Stimulated activated CD4-positive, alpha-beta T cell treated with anti-CD3 and anti-CD28 coated beads, Interleukin-12 subunit alpha, Interleukin-12 subunit beta, amount 100 ng/mL, for 48 hours (primary cell): ENCODE results near the gene HOXA9.

Source experiments
- DNase-seq, 3 donors: peaks; one replicate each; pipeline ENCODE4 v3.0.0-alpha.2; 2020; ENCODE audit warnings: low read depth in 2 of 3, low spot score in 1 of 3

Gene HOXA9

GRCh38 chr7:27177795-27178320 lies 12.5 kb upstream of the HOXA9 start:
- no peak for DNase-seq

GRCh38 chr7:27176962-27177794 lies 11.8 kb upstream of the HOXA9 start:
- no peak for DNase-seq

DNA sequence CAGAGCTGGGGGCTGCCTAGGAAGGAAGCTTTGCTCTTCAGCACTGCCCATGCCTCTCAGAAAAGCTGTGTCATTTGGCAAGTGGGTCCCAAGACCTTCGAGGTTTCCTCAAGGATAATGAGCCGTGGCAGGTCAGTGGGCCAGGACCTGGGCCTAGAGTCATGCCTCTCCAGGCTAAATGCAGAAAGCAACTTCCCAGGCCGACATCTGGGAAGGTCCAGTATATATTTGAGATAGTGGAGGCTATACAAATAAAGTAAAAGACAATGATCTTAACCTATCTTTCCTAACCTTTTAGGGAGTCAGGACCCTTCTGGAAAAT lies 11.1 kb upstream of the HOXA9 start:
- DNase-seq: no peak

DNA sequence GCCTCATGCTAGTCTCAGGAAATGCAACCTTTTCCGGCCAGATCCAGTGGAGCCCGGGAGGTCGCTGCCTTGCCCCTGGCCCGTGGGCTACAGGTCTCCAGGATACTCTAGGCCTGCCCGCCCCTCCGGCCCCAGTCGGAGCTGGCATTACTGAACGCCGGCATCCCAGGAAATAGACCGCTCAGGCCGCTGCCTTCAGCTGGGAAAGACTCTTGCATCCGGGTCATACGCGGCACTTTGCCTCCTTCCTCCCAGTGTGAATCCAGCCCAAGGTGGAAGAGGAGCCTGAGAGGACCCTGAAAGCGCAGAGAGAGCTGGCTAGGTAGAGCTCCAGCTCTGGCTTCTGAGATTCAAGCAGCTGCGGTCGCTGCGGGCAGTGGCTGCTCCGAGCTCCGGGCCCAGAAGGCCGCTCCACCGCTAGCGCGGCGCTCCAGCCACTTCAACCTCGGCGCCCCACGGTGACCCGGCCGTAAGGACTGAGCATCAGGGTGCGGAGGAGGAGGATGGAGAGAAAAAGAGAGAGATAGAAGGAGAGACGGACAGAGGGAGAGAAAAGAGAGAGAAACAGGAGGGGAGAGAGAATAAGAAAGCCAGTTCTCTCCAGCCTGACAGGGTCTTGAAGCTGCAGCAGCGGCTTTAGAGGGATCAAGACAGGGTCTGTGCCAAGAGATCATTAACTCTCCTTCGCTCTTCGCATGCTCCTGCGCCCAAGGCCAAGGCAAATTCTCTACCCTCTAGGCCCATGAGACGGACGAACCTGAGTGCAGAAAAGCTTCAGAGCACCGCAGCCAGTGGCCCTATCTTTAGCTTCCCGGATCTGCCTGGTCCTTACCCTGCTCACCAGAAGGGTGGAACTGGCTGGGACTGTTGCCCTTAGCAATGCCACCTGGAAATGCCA lies 10.5 kb upstream of the HOXA9 start:
- no peak for DNase-seq

GRCh38 chr7:27174874-27175625 lies 9.7 kb upstream of the HOXA9 start:
- DNase-seq: no peak

DNA sequence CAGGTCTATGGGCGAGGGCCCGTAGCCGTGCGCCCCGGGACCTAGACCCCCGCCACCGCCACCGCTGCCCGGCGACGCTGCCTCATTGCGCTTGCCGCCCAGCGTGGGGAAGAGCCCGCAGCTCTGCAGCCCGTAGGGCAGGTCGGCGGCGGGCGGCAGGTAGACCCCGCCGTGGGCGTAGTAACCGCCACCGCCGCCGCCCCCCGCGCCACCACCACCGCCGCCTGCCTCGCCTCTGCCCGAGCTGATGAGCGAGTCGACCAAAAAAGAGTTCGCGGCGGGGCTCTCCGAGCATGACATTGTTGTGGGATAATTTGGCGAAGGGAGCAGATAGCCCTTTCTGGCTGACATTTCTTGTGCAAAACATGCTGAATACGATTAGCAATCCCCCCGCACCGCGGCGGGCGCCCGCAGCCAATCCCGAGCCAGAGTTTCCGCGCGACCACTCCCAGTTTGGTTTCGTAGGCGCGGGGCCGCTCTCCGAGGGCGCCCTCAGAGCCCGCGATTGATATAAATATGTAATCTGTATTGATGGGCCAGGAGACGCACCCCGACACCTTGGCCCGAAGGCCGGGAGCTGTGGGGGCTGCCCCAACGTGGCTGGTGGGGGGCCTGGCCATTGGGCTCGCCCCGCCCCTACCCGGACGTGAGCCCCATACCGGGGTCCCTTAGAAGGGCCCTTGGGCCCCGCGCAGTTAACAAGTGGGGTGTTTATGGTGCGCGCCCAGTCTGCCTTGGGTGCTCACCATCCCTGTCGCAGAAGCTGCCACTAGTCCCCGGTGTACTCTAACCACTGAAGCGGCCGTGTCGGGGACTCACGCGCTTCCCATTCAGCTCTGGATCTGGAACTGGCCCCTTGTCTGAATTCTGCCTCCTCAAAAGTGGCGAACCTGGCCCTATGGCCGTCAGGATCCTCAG lies 8.9 kb upstream of the HOXA9 start, which contains the start of gene HOXA10:
Gene HOXA10 (minus strand): TSS at position 365 of the 918 bp plus-strand sequence. CDS start 14 bp downstream, at position 351.
- DNase-seq: no peak

GRCh38 chr7:27173511-27173955 lies 8.2 kb upstream of the HOXA9 start:
- no peak for DNase-seq

GRCh38 chr7:27172823-27173510 lies 7.6 kb upstream of the HOXA9 start:
- no peak for DNase-seq

DNA sequence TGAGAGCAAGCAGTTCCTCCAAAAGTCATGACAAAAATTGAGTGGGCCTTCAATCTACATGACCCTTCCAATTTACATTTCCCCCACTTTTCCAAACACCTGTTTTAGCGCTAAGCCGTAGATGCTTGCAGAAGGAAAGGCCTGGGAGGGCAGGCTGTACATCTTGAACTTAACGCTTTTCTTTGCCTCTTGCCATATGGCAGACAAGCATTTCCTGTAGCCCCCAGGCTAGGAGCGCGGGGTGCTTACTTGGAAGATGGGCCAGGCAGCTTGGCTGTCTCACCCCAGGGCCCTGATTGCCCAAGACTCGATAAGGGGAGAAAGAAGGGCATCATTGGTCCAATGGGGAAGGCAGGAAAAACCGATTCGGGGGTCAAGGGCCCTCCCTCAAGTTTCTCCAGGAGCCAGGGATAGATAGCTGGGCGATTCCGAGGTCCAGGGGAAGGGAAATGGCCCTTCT lies 7.0 kb upstream of the HOXA9 start:
- no peak for DNase-seq

GRCh38 chr7:27171637-27172314 lies 6.4 kb upstream of the HOXA9 start:
- no peak for DNase-seq

DNA sequence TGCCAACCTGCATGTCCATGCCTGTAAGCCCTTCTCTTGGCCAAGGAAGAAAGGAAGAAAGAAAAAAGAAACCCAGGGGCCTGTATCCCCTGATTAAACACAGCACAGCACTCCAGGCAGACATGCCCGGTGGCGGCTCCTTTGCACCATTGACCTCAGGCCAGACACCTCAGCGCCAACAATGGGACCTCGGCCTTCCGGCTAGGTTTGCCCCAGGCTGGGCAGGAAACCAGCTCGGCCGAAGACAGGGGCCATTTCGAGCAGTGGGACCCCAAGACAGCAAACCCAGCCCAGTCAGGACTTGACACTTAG lies 5.9 kb upstream of the HOXA9 start:
- DNase-seq: no peak

- DNase-seq: no peak
Measured at GRCh38 chr7:27170426-27171324, 5.3 kb upstream of the HOXA9 start.

- DNase-seq: no peak
Measured at GRCh38 chr7:27169658-27170425, 4.5 kb upstream of the HOXA9 start.

GRCh38 chr7:27168265-27168947 lies 3.1 kb upstream of the HOXA9 start:
- DNase-seq: peak in 1 of 3 donors; percentile 22

DNA sequence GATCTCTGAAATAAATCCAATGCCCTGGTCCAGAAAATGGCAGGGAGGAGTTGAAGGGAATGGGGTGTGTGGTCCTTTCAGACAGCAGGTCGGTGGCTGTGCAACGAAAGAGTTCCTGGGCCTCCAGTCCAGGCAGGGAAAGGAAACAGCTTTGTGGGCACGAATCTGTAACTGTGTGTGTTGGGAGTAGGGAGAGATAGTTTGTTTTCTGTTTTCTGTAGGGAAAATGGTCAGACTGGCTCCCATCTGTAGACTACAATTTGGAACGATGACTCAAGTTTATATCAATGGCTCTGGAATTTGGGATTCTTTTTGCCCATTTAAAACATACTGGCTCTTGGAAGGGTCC lies 2.6 kb upstream of the HOXA9 start:
- no peak for DNase-seq
